Testis (tissue), 2 donors: ENCODE results near the gene HBD.

Source experiments
- CTCF ChIP-seq, 3 experiments: fragments of 450-650 bp in 2 of 3; fragments of 200-600 bp in 1 of 3; sonication (generic) in 1 of 3; IDR thresholded peaks; one replicate each; pipeline ENCODE4 v1.5.1; 2016 to 2019; ENCODE audit warnings: antibody characterized with exemption in 3 of 3, mild to moderate bottlenecking in 2 of 3, moderate library complexity in 1 of 3
- POLR2A ChIP-seq: fragments of 450-650 bp; IDR thresholded peaks from one replicate; pipeline ENCODE4 v1.6.1; 2017; ENCODE audit warnings: antibody characterized with exemption, mild to moderate bottlenecking, moderate library complexity

- TF ChIP-seq POLR2A (no peak), CTCF (IDR thresholded peaks at IDR 0.05) (no peak)
Observed at GRCh38 chr11:5250543-5251204, 16.4 kb upstream of the HBD start.
